Hepatocyte (in vitro differentiated cells): ENCODE measurements around the gene ADAMTS12.
"Not testable (repeated sequence)": the region's sequence is repeated elsewhere in the genome, so short reads cannot be mapped to it uniquely, and the experiment has no call there.

Source experiments
- EZH2 ChIP-seq: fragments of 200-600 bp; sonication (generic); IDR thresholded peaks from 2 replicates; pipeline ENCODE4 v1.6.1; 2016; ENCODE audit warnings: antibody characterized with exemption, mild to moderate bottlenecking, borderline replicate concordance
- EZH2phosphoT487 ChIP-seq: fragments of 200-600 bp; sonication (generic); IDR thresholded peaks from one replicate; pipeline ENCODE4 v1.6.1; 2018; ENCODE audit warnings: antibody characterized with exemption, mild to moderate bottlenecking, low read depth, moderate library complexity; ENCODE audit not compliant: unreplicated experiment, severe bottlenecking
- TF ChIP-seq, protein P1 (sequence below): fragments of 200-600 bp; sonication (generic); IDR thresholded peaks from 2 replicates; pipeline ENCODE4 v1.5.1; 2016; ENCODE audit warnings: antibody characterized with exemption, mild to moderate bottlenecking; ENCODE audit not compliant: poor library complexity

GRCh38 chr5:33906248-33906647 lies 14.5 kb upstream of the ADAMTS12 start:
- TF ChIP-seq, protein P1, sequence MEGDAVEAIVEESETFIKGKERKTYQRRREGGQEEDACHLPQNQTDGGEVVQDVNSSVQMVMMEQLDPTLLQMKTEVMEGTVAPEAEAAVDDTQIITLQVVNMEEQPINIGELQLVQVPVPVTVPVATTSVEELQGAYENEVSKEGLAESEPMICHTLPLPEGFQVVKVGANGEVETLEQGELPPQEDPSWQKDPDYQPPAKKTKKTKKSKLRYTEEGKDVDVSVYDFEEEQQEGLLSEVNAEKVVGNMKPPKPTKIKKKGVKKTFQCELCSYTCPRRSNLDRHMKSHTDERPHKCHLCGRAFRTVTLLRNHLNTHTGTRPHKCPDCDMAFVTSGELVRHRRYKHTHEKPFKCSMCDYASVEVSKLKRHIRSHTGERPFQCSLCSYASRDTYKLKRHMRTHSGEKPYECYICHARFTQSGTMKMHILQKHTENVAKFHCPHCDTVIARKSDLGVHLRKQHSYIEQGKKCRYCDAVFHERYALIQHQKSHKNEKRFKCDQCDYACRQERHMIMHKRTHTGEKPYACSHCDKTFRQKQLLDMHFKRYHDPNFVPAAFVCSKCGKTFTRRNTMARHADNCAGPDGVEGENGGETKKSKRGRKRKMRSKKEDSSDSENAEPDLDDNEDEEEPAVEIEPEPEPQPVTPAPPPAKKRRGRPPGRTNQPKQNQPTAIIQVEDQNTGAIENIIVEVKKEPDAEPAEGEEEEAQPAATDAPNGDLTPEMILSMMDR = not testable (repeated sequence)
- not testable (repeated sequence) for TF ChIP-seq EZH2, EZH2phosphoT487
